HepG2 (cell line): ENCODE measurements around the gene ZNF444.

Source experiments
- CEBPB ChIP-seq: IDR thresholded peaks from 2 replicates; pipeline ENCODE4 v1.6.1; 2011; ENCODE audit warnings: low read depth, low read length, improper control_type of control experiment, borderline replicate concordance
- CREB1 ChIP-seq, 2 experiments: fragments of 450-650 bp in 1 of 2; IDR thresholded peaks; 2 replicates each; pipeline ENCODE4 v1.6.1; 2016 to 2017; ENCODE audit warnings: control low read depth in 1 of 2, mild to moderate bottlenecking in 1 of 2, missing compliant biosample characterization in 1 of 2, missing genetic modification characterization in 1 of 2
- CTCF ChIP-seq: sonication (generic); formaldehyde crosslinking; IDR thresholded peaks from 2 replicates; pipeline ENCODE4 v1.5.0; 2020; ENCODE audit warnings: mild to moderate bottlenecking, missing genetic modification reagents, moderate library complexity
- E2F1 ChIP-seq: sonication (generic); formaldehyde crosslinking; IDR thresholded peaks from 2 replicates; pipeline ENCODE4 v1.5.0; 2020; ENCODE audit warnings: missing genetic modification reagents
- KMT2A ChIP-seq: sonication (generic); formaldehyde crosslinking; IDR thresholded peaks from 2 replicates; pipeline ENCODE4 v1.4.0; 2020; ENCODE audit warnings: missing genetic modification reagents
- MEF2D ChIP-seq: sonication (generic); formaldehyde crosslinking; IDR thresholded peaks from 2 replicates; pipeline ENCODE4 v1.5.1; 2020; ENCODE audit warnings: mild to moderate bottlenecking, missing genetic modification reagents
- SRF ChIP-seq: IDR thresholded peaks from 2 replicates; pipeline ENCODE4 v1.6.1; 2011; ENCODE audit warnings: mild to moderate bottlenecking, low read depth, low read length, moderate library complexity
- TAF1 ChIP-seq: sonication (generic); formaldehyde crosslinking; IDR thresholded peaks from 2 replicates; pipeline ENCODE4 v1.4.0; 2020; ENCODE audit warnings: missing genetic modification reagents
- THRA ChIP-seq: sonication (generic); formaldehyde crosslinking; IDR thresholded peaks from 2 replicates; pipeline ENCODE4 v1.4.0; 2020; ENCODE audit warnings: missing genetic modification reagents, borderline replicate concordance
- UBTF ChIP-seq: sonication (generic); formaldehyde crosslinking; IDR thresholded peaks from 2 replicates; pipeline ENCODE4 v1.4.0; 2020; ENCODE audit warnings: mild to moderate bottlenecking, missing genetic modification reagents
- ZNF30 ChIP-seq: sonication (generic); formaldehyde crosslinking; IDR thresholded peaks from 2 replicates; pipeline ENCODE4 v1.5.0; 2020; ENCODE audit warnings: mild to moderate bottlenecking, missing genetic modification reagents

GRCh38 chr19:56101746-56102535 is 39.1 kb upstream of the ZNF444 start:
- TF ChIP-seq MEF2D (CRISPR knock-in tag) (no peak), CTCF (no peak), TAF1 (CRISPR knock-in tag) (no peak), SRF (no peak), KMT2A (CRISPR knock-in tag) (no peak), CREB1 (IDR thresholded peaks at IDR 0.05) (no peak), CREB1 (CRISPR knock-in tag; IDR thresholded peaks at IDR 0.05) (no peak), E2F1 (CRISPR knock-in tag) (no peak), ZNF30 (no peak), CEBPB (no peak), UBTF (no peak), THRA (CRISPR knock-in tag) (no peak)
